Measurements from ENCODE around the gene GLT8D1. TPM values are rescaled to one million over a fixed set of nuclear protein-coding genes. Genes with fewer than 3 reads are reported as not detected.

The GLT8D1 gene
- total and polyA plus RNA-seq, 2 of the 13 experiments (the other 11 are each of a cell fraction or from before 2014, with no cell fraction given): 110 to 121 TPM

DNA sequence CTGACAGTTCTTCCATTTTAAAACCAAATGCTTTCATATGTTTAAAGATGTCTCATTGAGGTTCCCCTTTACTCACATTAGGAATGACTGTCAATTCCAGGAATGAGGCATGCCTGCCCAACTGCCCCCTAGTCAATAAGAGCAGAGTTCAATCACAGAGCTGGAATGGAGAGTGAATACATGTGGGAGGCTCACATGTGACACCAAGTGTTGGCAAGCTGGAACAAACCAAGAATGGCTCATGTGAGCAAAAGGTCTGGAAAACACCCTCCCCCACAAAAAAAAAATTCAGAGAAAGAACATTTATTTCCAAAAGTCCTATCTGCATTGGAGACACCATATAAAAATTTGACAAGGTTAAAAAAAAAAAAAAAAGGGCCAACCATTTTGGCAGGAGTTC, 23.6 kb downstream of the GLT8D1 start (continued):
- TF ChIP-seq IKZF5 (CRISPR knock-in tag; IDR thresholded peaks at IDR 0.05) (peak; percentile 60; the same call in 1 of the 2 replicates), ZFYVE20 (CRISPR knock-in tag; IDR thresholded peaks at IDR 0.05; ENCODE audit: borderline replicate concordance, low read depth) (no peak), ZKSCAN8 (CRISPR knock-in tag; IDR thresholded peaks at IDR 0.05; ENCODE audit: borderline replicate concordance) (peak; percentile 72; the same call in 1 of the 2 replicates), HES4 (CRISPR knock-in tag; IDR thresholded peaks at IDR 0.05; ENCODE audit: borderline replicate concordance) (no peak), DMAP1 (CRISPR knock-in tag; IDR thresholded peaks at IDR 0.05) (peak; percentile 65), YEATS2 (CRISPR knock-in tag; IDR thresholded peaks at IDR 0.05; ENCODE audit: borderline replicate concordance) (no peak; the same call in 1 of the 2 replicates), SAP130 (CRISPR knock-in tag; IDR thresholded peaks at IDR 0.05; ENCODE audit: low read depth) (peak; percentile 92), ZBTB25 (CRISPR knock-in tag; IDR thresholded peaks at IDR 0.05) (0 out of 2 replicates have a peak, but pooled peaks have one; percentile 35), RARA (CRISPR knock-in tag; IDR thresholded peaks at IDR 0.05) (peak; percentile 69), STAG1 (CRISPR knock-in tag; IDR thresholded peaks at IDR 0.05) (peak; percentile 64), ZBTB7B (CRISPR knock-in tag; IDR thresholded peaks at IDR 0.05) (peak; percentile 61; the same call in 1 of the 2 replicates), RFX1 (IDR thresholded peaks at IDR 0.05) (no peak), PHF21A (CRISPR knock-in tag; IDR thresholded peaks at IDR 0.05) (peak; percentile 45; the same call in 1 of the 2 replicates), ZFX (CRISPR knock-in tag; IDR thresholded peaks at IDR 0.05; ENCODE audit: low read depth) (peak; percentile 18; the same call in 1 of the 2 replicates), ZNF530 (CRISPR knock-in tag; IDR thresholded peaks at IDR 0.05; ENCODE audit: low read depth) (no peak), ONECUT2 (CRISPR knock-in tag; IDR thresholded peaks at IDR 0.05) (peak; percentile 57; the same call in 1 of the 2 replicates), ZFP37 (CRISPR knock-in tag; IDR thresholded peaks at IDR 0.05; ENCODE audit: borderline replicate concordance) (peak; percentile 65; the same call in 1 of the 2 replicates), MXD4 (CRISPR knock-in tag; IDR thresholded peaks at IDR 0.05) (peak; percentile 70; the same call in 1 of the 2 replicates), ZNF644 (CRISPR knock-in tag; IDR thresholded peaks at IDR 0.05; ENCODE audit: low read depth) (peak; percentile 67; the same call in 1 of the 2 replicates), HOXA3 (CRISPR knock-in tag; IDR thresholded peaks at IDR 0.05) (peak; percentile 46; the same call in 1 of the 2 replicates)
- TF ChIP-seq, protein P1, sequence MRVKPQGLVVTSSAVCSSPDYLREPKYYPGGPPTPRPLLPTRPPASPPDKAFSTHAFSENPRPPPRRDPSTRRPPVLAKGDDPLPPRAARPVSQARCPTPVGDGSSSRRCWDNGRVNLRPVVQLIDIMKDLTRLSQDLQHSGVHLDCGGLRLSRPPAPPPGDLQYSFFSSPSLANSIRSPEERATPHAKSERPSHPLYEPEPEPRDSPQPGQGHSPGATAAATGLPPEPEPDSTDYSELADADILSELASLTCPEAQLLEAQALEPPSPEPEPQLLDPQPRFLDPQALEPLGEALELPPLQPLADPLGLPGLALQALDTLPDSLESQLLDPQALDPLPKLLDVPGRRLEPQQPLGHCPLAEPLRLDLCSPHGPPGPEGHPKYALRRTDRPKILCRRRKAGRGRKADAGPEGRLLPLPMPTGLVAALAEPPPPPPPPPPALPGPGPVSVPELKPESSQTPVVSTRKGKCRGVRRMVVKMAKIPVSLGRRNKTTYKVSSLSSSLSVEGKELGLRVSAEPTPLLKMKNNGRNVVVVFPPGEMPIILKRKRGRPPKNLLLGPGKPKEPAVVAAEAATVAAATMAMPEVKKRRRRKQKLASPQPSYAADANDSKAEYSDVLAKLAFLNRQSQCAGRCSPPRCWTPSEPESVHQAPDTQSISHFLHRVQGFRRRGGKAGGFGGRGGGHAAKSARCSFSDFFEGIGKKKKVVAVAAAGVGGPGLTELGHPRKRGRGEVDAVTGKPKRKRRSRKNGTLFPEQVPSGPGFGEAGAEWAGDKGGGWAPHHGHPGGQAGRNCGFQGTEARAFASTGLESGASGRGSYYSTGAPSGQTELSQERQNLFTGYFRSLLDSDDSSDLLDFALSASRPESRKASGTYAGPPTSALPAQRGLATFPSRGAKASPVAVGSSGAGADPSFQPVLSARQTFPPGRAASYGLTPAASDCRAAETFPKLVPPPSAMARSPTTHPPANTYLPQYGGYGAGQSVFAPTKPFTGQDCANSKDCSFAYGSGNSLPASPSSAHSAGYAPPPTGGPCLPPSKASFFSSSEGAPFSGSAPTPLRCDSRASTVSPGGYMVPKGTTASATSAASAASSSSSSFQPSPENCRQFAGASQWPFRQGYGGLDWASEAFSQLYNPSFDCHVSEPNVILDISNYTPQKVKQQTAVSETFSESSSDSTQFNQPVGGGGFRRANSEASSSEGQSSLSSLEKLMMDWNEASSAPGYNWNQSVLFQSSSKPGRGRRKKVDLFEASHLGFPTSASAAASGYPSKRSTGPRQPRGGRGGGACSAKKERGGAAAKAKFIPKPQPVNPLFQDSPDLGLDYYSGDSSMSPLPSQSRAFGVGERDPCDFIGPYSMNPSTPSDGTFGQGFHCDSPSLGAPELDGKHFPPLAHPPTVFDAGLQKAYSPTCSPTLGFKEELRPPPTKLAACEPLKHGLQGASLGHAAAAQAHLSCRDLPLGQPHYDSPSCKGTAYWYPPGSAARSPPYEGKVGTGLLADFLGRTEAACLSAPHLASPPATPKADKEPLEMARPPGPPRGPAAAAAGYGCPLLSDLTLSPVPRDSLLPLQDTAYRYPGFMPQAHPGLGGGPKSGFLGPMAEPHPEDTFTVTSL (CRISPR knock-in tag; IDR thresholded peaks at IDR 0.05; ENCODE audit: borderline replicate concordance): no peak

Data from HepG2 (cell line).